Amniotic epithelial cell (primary cell): ENCODE data around the gene SIL1.
A peak's percentile ranks its signal among the peaks of the same experiment; 100 is the strongest.

Source experiments
- DNase-seq: peaks from one replicate; pipeline ENCODE4 v3.0.0-alpha.2; 2010; ENCODE audit warnings: low read depth

SIL1 gene

GRCh38 chr5:138955013-138955660, 243.0 kb downstream of the SIL1 start:
- DNase-seq, result no peak

GRCh38 chr5:138954257-138955012, 243.7 kb downstream of the SIL1 start:
- no peak for DNase-seq

DNA sequence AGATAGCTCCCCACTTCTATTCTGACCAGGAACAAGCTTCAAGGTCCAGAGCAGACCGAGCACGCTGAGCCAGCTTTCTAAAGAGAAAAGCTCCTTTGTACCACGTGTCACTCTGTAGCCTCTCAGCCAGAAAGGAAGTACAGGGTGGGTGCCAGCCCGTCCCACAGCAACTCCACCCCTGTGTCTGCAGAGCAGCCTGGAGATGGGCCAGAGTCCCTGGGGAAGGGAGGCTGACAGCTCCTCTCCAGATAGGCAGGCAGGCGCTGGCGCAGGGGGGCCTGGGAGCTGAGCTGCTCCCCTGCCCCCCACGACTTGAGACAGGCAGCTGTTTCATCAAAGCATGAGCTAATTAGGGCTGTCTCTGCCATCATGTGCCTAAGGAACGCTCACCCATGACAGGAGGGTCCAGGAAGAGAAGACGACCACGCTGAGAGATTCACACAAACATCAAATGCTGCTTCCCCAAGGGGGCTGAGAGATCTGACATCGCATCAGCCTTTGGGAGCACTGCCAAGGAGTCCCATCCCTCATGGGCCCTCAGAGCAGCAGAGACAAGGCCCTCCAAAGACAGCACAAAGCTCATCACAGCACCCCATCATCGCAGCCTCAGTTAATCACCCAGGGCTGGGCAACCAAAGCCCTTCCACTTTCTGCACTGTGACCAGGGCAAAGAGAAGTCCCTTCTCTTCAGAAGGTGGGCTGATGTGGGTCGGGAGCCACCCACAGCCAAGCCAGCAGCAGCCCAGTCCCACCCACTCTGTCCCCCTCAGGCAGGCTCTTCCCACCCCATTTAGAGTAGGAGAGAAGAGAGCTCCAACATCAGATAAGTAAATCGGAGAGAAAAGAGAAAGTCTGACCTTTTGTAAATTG, 244.5 kb downstream of the SIL1 start:
- peak; percentile 67 for DNase-seq

GRCh38 chr5:138952962-138953361, 245.2 kb downstream of the SIL1 start:
- no peak for DNase-seq

- no peak for DNase-seq
Measured at GRCh38 chr5:138951986-138952735, 246.0 kb downstream of the SIL1 start.

DNA sequence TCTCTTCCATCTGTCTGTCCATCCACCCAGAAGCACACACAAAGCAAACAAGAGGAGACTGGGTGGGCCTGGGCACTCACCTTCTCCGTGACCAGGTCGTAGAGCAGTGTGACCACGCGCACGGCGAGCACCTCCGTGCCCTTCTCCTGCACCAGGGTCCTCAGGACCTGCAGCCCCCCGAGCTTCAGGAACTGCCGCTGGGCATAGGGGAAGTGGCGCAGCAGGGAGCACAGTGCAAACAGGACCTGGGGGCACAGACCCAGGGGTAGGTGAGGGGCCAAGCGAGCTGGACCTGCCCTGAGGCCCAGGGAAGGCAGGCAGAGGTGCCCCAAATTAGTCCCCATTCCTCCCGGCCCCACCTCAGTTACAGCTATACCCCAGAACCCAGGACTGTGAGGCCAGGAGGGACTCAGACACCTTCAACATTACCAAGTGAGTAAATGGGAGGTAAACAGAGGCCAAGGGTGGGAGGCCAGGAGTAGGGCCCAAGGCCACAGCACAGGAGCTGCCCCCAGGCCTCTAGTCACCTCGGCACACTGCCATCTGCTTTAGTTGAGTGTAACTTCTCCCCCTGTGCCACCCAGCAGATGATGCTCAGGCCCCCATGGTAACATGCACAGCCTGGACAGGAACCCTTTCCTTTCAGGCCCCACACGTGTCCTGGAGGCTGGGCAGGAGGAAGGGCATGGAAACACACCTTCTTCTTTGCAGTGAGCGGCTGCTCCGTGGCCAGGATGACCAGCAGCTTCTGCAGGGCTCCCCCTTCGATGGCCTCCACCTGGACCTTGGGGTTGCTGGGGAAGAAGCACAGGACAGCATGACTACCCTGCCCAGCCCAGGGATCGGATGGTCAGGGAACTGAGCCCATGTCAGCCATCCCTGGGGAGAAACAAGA, 246.8 kb downstream of the SIL1 start:
- DNase-seq, result no peak

GRCh38 chr5:138950421-138951031, 247.6 kb downstream of the SIL1 start:
- no peak for DNase-seq

DNA sequence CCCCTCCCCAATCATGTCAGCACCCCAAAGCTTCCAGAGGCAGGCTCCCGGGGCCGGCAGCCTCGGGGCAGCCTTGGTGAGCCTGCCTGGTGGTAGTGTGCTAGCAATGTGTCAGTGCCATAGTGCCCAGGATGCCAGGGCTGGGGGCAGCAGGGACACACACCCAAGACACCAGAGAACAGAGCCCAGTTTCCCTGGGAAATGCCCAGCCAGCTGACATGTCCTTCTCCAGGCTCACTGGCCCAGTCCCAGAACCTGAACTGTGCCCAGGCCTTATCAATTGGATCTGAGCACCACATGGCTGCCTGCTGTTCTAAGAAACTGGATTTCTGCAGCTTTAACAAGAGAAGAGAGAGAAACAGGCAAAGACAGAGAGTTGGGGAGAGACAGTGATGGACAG, 248.2 kb downstream of the SIL1 start:
- no peak for DNase-seq

- DNase-seq, result no peak
Measured at GRCh38 chr5:138949223-138949574, 249.0 kb downstream of the SIL1 start.

GRCh38 chr5:138948471-138949222, 249.5 kb downstream of the SIL1 start:
- no peak for DNase-seq

- DNase-seq, result no peak
Measured at GRCh38 chr5:138947780-138948179, 250.4 kb downstream of the SIL1 start.

DNA sequence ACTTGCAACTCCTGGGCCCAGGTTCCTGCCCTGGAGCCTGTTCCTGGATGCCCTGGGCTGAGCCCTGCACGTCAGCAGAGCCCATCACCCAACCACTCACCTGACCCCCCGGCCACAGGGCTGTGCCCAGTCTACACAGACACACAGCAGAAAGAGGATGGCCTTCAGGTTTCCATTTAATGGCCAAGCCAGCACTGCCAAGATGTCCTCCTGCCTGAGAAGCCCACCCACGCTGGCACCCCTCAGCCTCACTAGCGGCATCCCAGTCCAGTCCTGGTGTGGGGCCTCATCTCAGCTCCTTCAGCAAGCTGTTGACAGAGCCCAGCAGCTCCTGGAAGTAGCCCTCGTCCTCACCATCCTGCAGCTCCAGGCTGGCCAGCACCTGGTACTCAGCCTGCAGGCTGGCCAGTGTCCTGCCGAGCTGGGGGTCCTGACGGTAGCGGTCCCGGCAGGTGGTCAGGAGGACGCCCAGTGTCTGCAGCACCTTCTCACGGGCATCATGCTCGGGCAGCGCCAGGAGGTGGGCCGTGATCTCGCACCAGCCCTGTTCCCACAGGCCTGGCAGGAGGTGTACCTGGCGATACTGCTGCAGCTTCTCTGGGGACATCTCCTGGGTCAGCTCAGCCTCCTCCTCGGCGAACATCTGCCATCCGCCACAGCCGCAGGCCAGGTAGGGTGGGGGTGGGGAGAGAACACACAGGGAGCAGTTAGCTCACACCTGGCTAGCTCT, 251.2 kb downstream of the SIL1 start:
- DNase-seq, result no peak

- DNase-seq, result peak; percentile 24
Measured at GRCh38 chr5:138946241-138946623, 251.9 kb downstream of the SIL1 start.

DNA sequence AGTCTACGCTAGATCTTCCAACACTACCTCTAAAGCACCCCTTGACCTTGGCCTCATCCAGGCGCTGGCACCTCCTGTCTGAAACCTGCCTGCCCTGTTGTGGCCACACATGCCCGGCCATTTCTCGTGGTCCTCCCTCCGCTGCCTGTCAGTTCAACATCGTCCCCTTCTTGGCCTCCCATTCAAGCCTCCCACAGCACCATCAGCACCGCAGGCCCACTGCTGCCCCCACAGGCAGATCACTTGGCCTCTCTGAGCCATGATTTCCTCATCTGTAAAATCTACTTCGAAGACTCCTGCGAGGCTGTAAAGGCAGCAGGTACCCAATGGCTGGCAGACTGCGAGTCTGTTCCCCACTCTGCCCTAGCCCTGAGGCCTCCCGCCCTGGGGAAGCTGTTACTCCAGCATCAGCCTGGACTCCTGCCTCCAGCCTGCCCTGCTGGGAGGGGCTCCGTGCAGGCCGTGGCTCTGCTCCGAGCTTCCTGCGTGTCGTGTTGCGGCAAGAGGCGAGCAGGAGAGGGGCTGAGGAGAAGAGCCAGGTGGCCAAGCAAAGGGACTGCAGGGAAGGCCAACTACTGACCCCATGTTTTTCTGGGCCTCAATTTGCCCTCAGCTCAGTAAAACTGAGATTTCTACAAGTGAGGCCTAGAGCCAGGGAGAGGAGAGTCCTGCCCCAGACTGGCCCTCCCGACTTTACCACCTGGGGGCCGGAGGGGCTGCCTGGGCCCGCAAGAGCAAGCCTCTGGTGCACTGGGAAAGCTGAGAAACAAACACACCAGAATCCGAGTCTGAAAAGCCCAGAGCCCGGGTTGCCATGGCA, 252.5 kb downstream of the SIL1 start:
- DNase-seq, result no peak

DNA sequence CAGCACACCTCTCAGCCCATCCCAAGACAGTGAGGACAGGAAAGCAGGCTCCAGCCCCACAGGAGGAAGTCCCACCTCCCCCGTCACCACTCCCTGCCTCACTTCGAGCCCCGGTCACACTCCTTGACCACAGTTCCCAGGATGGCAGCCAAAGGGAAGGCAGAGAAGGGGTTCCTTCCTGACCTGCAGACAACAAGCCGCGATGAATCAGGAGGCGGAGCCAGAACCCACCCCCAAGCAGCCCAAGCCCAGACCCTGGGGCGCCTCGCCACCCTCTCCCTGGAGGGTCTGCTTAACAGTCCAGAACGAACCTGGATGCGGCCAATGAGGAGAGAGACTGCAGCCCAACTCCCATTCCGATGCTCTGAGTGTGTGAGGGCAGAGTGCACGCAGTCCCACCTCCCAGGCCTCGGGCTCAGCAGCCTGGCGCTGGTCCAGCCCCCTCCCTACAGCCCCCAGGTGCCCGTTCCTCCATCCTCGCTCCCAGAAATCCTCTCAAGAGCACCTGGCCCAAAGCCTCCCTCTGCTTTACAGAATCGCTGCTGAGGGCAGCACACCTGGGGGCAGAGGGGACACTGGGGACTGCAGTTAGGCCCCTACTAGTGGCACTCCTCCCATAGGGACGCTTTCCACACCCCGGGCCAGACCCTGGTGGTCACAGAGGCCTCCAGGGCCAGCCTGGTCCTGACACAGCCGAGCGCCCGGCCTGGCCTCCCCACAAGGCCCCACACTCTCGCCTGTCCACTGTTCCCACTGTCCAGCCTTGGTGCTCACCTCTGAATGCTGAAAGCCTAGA, 253.4 kb downstream of the SIL1 start:
- peak; percentile 45 for DNase-seq

DNA sequence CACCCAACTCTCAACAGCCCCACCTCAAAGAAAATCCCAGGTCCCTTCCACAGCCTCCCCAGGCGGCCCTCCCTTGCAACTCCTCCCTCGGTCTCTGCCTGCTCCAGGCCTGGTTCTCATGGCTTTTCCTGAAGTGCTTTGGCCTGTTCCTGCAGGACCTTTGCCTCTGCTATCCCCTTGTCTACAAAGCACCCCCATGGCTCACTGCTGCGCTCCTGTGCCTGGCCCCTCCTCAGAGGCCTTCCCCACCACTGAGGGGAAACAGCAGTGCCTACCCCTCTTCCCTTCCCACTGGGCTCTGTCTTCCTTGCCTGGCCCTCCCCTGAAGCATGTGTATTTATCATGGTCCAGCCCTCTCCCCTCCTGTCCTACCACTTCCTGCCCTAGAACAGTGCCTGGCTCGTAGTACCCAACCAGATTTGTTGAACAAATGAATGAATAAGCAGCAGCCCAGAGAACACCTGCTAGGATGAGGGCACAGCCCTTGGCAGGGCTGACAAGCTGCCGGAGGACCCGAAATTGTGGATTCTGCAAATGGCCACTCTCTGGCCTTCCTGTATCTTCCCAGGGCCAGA, 254.5 kb downstream of the SIL1 start:
- DNase-seq, result no peak

DNA sequence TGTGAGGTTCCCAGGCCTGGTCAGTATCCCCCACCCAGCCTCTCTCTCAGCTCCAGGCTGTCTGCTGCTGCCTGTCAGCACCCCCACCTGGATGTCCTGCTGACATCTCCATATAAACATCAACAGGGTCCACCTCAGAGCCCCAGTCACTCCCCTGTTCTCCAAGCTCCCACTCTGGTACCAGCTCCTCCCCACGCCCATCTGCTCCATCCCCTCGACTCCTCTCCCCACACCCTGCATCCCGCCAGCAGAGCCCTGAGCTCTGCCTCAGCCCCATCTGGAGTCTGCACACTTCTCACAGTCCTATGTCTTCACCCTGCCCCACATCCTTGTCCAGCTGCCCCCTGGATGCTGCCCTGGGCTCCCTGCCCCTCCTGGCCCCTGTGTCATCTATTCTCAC, 255.3 kb downstream of the SIL1 start:
- no peak for DNase-seq
